Ishikawa (cell line): ENCODE results near the gene UQCC2.

Experiments used
- CREB1 ChIP-seq: IDR thresholded peaks from 2 replicates; pipeline ENCODE4 v1.6.1; 2012; ENCODE audit warnings: low read depth
- TCF12 ChIP-seq: IDR thresholded peaks from 2 replicates; pipeline ENCODE4 v1.6.1; 2012; ENCODE audit warnings: low read depth
- TEAD4 ChIP-seq: IDR thresholded peaks from 2 replicates; pipeline ENCODE4 v1.6.1; 2012

DNA sequence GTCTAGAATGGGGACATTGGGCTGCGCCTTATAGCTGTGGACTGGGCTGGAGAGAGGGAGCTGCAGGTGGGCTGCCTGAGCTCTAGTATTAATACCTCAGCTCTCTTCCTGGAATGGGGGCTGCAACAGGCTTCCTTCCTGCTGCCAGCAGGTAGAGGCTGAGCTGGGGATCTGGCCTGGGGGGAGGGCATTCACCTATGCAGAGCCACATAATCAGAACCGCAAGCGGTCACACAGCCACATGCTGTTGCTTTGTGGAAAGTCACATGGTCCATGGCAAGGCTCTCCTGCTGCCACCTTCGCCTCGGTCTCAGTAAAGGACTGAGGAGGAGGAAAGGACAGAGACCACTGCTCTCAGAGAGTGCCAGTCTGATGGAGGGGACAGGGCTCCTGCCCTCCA is 54.7 kb downstream of the UQCC2 start:
- TF ChIP-seq TCF12 (no peak), TEAD4 (no peak), CREB1 (no peak)
